NCI-H345 treated with DMSO at 0.1 percent for 48 hours (cell line): ENCODE results near the gene SLC25A47.
A peak's percentile ranks its signal among the peaks of the same experiment; 100 is the strongest.

Experiments used
- DNase-seq: peaks from one replicate; lab custom pipeline; 2025; ENCODE audit not compliant: unreplicated experiment; lab: John Stamatoyannopoulos, UW

Gene SLC25A47

DNA sequence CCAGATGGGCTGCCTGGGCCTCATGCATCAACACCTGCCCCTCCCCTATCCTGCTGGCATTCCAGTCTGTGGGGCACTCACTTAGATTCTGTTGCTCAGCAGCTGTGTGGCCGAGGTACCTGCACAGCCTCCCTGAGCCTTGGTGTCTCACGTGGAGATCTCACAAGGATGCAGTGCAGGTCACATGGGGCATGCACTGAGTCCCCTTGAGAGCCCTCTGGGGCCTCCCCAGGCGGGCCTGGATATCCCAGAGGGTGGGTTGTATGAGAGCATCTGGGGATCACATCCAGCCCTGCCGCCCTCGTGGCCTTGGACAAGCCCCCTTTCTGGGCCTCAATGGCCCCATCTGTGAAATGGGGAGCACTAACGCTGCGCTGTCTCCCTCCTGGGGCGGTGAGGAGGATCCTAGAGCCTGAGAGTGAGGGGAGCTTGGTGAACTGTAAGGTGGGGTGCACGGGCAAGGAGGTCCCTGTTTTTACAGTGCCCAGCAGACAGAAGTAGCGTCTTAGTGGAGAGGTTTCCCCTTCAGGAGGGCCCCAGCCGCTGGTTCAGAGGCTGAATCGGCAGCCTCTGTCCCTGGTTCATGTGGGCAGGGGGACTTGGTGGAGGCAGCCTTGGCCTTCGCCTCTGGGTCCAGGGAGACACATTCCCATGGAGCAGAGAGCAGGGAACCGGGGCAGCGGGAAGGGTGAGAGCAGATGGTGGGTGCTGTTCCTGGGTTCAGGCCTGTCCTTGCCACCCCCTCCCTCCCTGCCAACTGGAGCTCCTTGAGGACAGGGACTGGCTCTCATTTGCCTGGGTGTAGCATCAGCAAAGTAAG, 791 bp upstream of the SLC25A47 start:
- no peak for DNase-seq

- DNase-seq: no peak
These were observed 786 bp downstream of the SLC25A47 start for GRCh38 chr14:100323942-100324307.

DNA sequence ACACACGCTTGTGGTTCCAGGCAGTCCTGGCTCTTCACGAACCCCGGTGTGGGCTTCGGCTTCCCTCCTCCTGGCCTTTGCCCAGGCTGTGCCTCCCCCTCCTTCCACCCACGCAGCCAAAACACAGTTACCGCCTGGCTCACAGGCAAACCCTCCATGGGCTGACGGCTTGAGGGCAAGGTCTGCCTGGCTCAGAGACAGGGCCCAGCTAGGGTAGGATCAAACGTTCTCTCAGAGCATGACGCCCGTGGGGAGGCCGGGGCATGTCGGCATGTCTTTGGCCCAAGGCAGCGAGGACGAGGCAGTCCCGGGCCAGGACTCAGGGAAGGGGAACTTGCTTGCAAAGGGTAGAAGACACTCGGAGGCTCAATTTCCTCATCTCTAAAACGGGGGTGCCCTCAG, 2.1 kb downstream of the SLC25A47 start:
- DNase-seq: no peak

DNA sequence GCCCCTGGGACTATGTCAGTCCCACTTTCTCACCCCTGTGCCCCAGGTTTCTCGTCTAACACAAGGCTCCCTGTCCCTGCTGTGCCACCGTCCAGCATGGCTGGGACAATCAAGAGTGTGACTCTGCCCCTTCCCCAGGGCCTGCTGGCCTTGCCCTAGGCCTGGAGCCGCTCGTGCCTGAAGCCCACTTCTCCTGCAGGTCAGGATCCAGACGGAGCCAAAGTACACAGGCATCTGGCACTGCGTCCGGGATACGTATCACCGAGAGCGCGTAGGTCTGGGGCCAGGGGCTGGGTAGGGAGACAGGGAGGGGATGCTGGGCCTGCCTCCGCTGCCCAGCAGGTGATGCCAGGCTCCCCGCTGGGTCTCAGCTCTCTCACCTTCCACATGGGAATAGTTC, 2.8 kb downstream of the SLC25A47 start:
- no peak for DNase-seq

DNA sequence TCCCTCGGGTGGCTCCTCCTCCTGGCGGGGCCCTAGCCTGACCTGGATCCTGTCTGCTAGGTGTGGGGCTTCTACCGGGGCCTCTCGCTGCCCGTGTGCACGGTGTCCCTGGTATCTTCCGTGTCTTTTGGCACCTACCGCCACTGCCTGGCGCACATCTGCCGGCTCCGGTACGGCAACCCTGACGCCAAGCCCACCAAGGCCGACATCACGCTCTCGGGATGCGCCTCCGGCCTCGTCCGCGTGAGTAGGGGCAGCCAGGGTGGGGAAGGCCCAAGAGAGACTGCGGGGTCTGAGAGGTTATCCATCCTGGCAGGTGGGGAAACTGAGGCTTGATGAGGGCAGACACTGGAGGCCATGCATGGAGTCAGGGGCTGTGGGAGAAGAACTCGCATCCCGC, 4.0 kb downstream of the SLC25A47 start:
- DNase-seq: no peak

- DNase-seq: no peak
These were observed 5.5 kb downstream of the SLC25A47 start for GRCh38 chr14:100328495-100329163.

DNA sequence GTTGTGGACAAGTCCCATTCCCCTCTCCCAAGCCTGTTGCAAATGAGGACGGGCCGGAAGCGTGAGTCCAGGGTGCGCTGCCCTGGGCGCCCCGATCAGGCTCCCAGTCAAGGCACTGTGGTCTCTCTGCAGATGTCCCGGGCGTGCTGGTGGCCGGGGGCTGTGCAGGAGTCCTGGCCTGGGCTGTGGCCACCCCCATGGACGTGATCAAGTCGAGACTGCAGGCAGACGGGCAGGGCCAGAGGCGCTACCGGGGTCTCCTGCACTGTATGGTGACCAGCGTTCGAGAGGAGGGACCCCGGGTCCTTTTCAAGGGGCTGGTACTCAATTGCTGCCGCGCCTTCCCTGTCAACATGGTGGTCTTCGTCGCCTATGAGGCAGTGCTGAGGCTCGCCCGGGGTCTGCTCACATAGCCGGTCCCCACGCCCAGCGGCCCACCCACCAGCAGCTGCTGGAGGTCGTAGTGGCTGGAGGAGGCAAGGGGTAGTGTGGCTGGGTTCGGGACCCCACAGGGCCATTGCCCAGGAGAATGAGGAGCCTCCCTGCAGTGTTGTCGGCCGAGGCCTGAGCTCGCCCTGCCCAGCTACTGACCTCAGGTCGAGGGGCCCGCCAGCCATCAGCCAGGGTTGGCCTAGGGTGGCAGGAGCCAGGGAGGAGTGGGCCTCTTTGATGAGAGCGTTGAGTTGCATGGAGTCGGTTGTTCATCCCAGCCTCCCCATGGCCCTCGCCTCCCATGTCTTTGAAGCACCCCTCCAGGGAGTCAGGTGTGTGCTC, 6.3 kb downstream of the SLC25A47 start:
- no peak for DNase-seq

DNA sequence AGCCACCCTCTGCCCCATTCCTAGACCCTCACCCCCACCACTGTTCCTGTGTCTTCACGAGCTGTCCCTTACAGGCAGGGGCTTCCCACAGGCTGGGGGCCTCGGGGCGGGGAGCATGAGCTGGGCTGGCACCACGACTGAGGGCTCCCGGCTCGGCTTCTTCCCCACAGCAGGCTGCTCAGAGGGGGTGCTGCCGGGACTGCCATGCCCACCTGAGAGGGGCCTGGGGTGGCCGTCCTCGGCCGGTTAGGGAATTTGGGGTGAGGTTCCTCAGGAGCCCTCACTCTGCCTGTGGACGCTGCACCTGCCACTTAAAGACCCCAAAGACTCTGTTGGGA, 6.8 kb downstream of the SLC25A47 start:
- no peak for DNase-seq

DNA sequence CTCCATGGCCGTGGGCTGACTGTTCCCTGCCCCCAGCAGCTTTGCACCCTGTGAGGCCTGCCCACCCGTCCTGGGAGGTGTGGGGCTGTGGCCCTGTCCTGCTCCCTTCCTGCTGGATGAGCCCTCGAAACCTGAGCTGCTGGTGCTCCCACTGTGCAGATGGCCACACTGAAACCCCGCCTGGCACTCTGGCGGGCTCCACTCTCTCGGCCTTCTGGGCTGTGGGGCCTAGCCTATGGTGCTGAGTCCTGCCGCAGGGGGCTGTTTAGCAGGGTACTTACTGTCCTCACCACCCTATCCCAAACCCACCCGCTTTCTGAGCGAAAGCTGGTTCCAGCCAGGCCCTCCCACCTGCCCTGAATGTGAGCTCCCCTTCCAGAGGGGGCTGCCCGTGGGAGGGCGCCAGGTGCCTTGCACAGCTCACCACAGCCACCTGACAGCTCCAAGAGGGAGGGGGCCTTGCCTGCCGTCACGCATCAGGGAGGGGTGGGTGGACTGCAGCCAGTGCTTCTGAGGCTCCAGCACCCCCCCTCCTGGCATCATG, 7.3 kb downstream of the SLC25A47 start:
- peak; percentile 49 for DNase-seq

DNA sequence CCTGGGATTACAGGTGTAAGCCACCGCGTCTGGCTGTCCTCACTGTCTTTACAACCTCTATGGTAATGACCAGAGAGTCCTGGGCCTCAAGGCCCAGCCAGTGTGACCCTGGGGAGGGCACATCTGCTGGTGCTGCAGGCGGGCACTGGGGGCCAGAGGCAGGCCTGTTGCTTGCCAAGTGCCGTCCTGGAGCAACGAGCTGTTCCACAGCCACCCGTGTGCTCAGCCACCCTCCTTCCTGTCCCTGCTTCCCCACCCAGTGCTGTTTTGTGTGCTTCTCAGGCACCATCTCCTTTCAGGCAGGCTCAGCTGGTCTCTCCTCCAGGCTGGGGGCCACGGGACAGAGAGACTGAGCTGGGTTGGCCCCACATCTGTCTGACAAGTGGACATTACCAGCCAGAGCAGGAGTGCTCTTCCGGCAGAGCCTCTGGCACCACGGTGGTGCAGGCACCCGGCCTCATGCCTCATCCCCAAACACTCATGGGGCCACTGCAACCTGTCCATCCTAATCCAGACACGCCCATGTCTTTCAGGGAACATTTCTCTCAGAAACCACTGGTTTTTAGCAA, 9.0 kb downstream of the SLC25A47 start:
- no peak for DNase-seq

GRCh38 chr14:100332797-100333196, 9.7 kb downstream of the SLC25A47 start:
- peak; percentile 67 for DNase-seq

DNA sequence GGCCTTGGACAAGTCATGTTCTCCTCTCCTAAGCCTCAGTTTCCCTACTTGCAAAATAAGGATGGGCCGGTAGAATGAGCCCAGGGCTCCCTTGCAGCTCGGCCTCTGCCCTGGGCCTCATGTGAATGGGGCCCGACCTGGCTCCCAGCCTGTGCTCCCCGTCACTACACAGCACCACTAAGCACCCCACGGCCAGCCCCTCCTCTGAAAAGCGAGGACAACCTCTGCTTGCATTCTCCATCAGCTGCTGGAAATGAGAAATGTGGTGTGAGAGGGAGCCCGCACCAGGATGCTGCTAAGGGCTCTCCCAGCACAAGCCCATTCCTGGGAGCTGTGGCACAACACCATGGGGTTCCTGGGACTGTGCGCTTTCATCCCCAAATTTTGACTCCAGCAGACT, 10.2 kb downstream of the SLC25A47 start:
- no peak for DNase-seq

DNA sequence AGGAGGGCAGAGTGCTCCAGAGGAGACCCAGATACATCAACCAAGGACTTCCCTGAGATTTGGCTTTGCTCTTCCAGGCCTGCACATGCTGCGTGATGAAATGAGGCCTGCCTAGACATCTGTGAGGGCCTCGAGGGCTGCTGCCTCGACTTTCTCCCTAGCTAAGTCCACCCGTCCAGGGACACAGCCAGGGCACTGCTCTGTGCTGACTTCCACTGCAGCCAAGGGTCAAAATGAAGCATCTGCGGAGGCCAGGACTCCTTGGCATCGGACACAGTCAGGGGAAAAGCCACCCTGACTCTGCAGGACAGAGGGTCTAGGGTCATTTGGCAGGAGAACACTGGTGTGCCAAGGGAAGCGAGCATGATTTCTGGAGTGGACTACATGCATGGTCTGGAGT, 10.7 kb downstream of the SLC25A47 start:
- DNase-seq: no peak

- DNase-seq: no peak
These were observed 11.8 kb downstream of the SLC25A47 start for GRCh38 chr14:100334904-100335303.

DNA sequence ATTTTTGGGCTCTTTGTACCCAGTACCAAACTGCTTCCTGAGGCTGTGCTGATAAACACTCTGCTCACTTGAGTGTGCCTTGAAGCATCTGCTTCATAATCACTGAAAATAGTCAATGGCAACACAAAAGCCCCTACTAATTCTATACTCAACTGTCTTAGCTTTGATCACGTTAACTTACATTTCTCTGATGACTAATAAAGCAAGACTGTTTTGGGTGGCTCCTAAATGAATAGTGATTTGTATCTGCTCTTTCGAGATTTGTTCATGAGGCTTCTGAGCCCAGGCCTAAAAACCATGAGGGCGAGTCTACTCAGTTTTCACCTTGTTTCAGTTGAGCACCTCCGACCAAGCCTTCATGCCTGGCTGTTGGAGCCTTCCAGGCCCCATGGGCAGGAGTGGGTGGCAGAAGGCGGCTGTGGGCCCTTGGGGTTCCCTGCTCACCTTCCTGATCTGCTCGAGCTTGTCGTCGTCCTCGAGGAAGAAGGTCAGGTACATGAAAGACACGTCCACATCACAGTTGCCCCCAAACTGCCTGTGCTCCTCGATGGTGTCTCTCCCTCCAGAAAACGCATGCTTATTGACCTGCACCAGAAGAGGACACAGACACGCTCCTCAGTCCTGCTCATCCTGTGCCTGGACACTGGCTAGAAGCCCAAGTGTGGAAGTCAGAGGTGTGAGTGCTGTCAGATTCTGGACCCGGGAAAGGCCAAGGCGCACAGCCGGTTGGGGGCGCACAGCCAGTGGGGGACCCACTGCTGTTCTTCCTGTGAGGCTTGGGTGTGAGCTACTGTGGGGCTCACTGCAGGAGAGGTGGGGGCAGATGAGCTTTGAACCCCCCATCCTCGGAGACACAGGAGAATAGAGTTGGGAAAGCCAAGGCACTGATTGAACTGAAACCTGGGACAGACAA, 13.7 kb downstream of the SLC25A47 start:
- DNase-seq: no peak

DNA sequence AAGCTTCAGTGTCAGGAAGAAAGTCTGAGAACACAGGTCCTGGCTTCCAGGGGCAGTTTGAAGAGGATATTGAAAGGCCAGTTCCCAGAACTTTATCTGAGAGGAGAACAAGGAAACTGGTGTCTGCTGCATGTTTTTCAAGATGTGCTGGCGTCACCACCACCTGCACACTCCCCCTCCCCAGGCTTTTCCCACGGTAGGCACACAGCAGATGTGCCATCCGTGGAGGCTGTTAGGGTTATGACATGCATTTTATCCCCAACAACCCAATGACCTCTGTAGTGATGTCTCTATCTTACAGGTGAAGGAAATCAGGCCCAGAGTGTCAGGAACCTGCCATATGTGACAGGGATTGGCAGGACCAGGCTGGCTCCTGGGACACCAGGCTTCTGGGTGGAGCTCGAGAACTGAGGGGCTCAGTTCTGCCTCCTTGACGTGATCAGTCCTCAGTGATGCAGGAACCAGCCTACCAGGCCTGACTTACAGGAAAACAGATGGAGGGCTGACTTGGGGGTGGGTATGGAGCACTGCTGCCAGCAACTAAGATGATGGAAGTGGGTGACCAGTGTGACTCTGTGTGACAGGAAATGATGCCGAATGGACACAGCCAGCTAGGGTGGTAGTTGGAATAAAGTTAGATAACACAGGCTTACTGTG, 16.8 kb downstream of the SLC25A47 start:
- DNase-seq: no peak

DNA sequence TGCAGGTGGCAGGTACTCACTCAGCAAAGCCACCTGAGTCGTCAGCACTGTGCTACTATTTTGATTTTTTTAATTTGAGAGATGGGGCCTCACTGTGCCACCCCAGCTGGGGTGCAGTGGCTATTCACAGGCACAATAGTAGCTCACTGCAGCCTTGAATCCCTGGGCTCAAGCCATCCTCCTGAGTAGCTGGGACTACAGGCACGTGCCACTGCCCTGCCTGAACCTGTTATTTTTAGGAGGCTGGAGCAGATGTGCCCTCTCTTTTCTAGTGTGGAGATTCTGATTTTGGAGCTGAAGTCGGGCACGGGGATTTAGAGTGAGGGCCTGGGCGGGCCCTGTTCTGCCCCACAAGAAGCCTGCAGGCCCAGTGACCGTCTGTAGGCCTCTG, 17.3 kb downstream of the SLC25A47 start:
- no peak for DNase-seq

- no peak for DNase-seq
These were observed 18.3 kb downstream of the SLC25A47 start for GRCh38 chr14:100341301-100342031.

DNA sequence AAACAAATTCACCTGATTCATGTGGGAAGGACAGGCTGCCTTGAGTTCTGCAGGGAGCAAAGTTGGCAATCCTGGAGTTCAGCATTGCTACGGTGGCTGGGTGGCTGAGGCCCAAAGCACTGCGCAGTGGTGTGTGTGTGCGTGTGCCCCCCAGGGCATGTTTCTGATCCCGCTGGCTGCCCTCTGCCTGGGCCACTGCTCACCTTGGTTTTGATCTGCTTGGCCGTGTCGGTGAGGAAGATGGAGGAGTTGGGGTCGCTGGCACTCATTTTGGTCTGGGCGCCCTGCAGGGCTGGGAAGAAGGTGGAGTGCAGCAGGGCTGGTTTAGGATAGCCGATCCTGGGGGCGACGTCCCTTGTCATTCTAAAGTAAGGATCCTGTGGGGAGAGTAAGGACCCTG, 19.1 kb downstream of the SLC25A47 start:
- no peak for DNase-seq
